Mesendoderm (in vitro differentiated cells): ENCODE measurements around the gene SRGAP3.

Experiments used
- DNase-seq: peaks from one replicate; pipeline ENCODE4 v3.0.0; 2013
- H2AK5ac ChIP-seq: 2 replicates; pipeline ENCODE4 v1.6.1; 2013; ENCODE audit warnings: low read length, inconsistent platforms
- H2BK120ac ChIP-seq: 2 replicates; pipeline ENCODE4 v1.6.1; 2013; ENCODE audit warnings: low read depth, mild to moderate bottlenecking, low read length, moderate library complexity, mixed read lengths
- H2BK15ac ChIP-seq: replicated peaks from 2 replicates; pipeline ENCODE4 v1.6.1; 2013; ENCODE audit warnings: low read depth, mild to moderate bottlenecking, moderate library complexity
- H2BK5ac ChIP-seq: 2 replicates; pipeline ENCODE4 v1.6.1; 2013; ENCODE audit warnings: low read length, inconsistent platforms
- H3K18ac ChIP-seq: 2 replicates; pipeline ENCODE4 v1.6.1; 2013; ENCODE audit warnings: mild to moderate bottlenecking, low read length, mixed read lengths
- H3K23ac ChIP-seq: one replicate; pipeline ENCODE4 v1.6.1; 2013; ENCODE audit warnings: low read length
- H3K27ac ChIP-seq: 2 replicates; pipeline ENCODE4 v1.5.1; 2013; ENCODE audit warnings: low read depth, mild to moderate bottlenecking, inconsistent platforms, low read length, moderate library complexity
- H3K27me3 ChIP-seq: 2 replicates; pipeline ENCODE4 v1.6.1; 2013; ENCODE audit warnings: low read length, control low read depth, mild to moderate bottlenecking, inconsistent platforms; ENCODE audit not compliant: insufficient read depth, poor library complexity
- H3K36me3 ChIP-seq: 2 replicates; pipeline ENCODE4 v1.6.1; 2013; ENCODE audit warnings: low read length, inconsistent platforms; ENCODE audit not compliant: control insufficient read depth, insufficient read depth
- H3K4ac ChIP-seq: one replicate; pipeline ENCODE4 v1.6.1; 2013; ENCODE audit warnings: low read depth, mild to moderate bottlenecking, low read length, moderate library complexity
- H3K4me1 ChIP-seq: 2 replicates; pipeline ENCODE4 v1.6.1; 2013; ENCODE audit warnings: low read depth, low read length, inconsistent platforms; ENCODE audit not compliant: control insufficient read depth
- H3K4me2 ChIP-seq: 2 replicates; pipeline ENCODE4 v1.6.1; 2013; ENCODE audit warnings: low read length
- H3K4me3 ChIP-seq: 2 replicates; pipeline ENCODE4 v1.5.1; 2013; ENCODE audit warnings: mild to moderate bottlenecking, low read length
- H3K56ac ChIP-seq: one replicate; pipeline ENCODE4 v1.6.1; 2013; ENCODE audit warnings: low read length
- H3K79me1 ChIP-seq: 2 replicates; pipeline ENCODE4 v1.6.1; 2013; ENCODE audit warnings: low read length, inconsistent platforms
- H3K79me2 ChIP-seq: 2 replicates; pipeline ENCODE4 v1.6.1; 2013; ENCODE audit warnings: mild to moderate bottlenecking, low read length; ENCODE audit not compliant: control insufficient read depth, insufficient read depth
- H3K9ac ChIP-seq: 2 replicates; pipeline ENCODE4 v1.6.1; 2013; ENCODE audit warnings: low read length, inconsistent platforms
- H4K5ac ChIP-seq: one replicate; pipeline ENCODE4 v1.6.1; 2013; ENCODE audit warnings: low read length
- H4K8ac ChIP-seq: one replicate; pipeline ENCODE4 v1.6.1; 2013; ENCODE audit warnings: low read depth, mild to moderate bottlenecking, control low read depth, low read length, moderate library complexity
- WGBS: extraction: QIAGEN DNeasy Blood & Tissue Kit; methylation state at CpG from one replicate; pipeline ENCODE4 v1.1.7; 2013; ENCODE audit warnings: low lambda C conversion rate, missing lambda C conversion rate; ENCODE audit not compliant: insufficient coverage; ENCODE audit errors: extremely low coverage; 5-methylcytosine and 5-hydroxymethylcytosine counted together

The SRGAP3 gene

DNA sequence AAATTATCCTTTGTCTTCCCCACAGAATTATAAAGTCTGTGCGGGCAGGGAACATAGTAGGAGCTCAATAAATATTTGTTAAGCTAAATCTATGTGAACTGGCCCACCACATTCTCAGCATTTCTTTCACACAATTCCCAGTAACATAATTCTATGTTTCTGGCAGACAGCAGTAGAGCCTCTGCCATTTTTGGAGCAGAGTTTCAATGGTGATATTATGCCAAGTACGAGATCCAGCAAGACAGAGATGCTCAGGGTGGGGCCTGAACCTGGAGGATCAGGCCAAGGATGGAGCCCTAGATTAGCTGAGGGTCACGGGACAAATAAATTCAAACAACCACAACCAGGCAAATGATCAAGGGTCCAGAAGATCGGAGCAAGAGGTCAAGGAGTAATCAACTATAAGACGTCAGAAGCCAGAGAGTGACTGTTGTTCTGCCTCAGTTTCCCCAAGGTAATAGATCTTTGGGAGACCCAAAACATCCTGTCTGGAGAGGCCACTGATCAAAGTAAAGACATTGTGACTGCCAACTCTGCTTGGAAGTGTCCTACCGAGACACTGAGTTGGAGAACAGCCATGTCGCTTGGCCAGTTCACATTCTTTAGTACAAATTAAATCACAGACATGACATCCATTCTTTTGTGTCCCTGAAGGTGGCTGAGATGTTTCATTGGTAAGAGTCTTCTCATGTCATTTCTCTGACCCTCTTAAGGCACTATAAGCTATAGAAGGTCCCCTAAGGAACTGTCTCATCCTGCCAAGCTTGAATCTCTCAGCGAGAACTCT lies 15.4 kb downstream of the SRGAP3 start:
- Histone ChIP-seq H3K4me1 (no peaks in the 10 kb centered on the region), H3K79me1 (no peaks in the 10 kb centered on the region), H3K4me3 (no peak overlapping the region), H3K27me3 (no peaks in the 10 kb centered on the region), H2AK5ac (no peak overlapping the region), H3K27ac (no peak overlapping the region), H3K18ac (no peak overlapping the region), H3K56ac (no peak overlapping the region), H4K8ac (no peak overlapping the region), H3K23ac (no peak overlapping the region), H3K4ac (no peak overlapping the region), H3K9ac (no peak overlapping the region), H3K4me2 (no peak overlapping the region), H3K36me3 (no peaks in the 10 kb centered on the region), H3K79me2 (no peaks in the 10 kb centered on the region), H4K5ac (no peak overlapping the region), H2BK15ac (no peak overlapping the region), H2BK5ac (no peak overlapping the region), H2BK120ac (no peak overlapping the region)
- WGBS, result no CpG with 5 or more reads among the region's 8 CpGs
- DNase-seq, result no peak

DNA sequence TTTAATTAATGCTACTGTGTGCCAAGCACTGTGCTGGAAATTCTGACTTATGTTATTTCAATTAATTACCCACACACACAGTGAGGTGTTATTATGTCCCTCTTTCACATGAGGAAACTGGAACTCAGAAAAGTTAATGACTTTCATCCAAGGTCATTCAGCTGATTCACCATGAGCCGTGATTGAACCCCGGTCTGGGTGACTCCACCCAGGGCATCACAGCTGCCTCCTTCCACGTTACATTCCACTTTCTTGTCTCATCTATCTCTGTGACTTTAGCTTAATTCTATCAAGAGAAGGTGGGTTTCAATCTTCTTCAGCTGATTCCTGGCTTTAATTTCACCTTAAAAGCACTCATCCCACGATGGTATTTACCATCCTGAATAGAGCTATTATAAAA lies 16.3 kb downstream of the SRGAP3 start:
- Histone ChIP-seq H2BK5ac (no peak overlapping the region), H3K56ac (no peak overlapping the region), H3K27me3 (no peaks in the 10 kb centered on the region), H3K23ac (no peak overlapping the region), H4K8ac (no peak overlapping the region), H2AK5ac (no peak overlapping the region), H3K79me1 (no peaks in the 10 kb centered on the region), H3K9ac (no peak overlapping the region), H3K4me2 (no peak overlapping the region), H2BK120ac (no peak overlapping the region), H3K4me1 (no peaks in the 10 kb centered on the region), H3K4me3 (no peak overlapping the region), H3K79me2 (no peaks in the 10 kb centered on the region), H2BK15ac (no peak overlapping the region), H3K27ac (no peak overlapping the region), H3K18ac (no peak overlapping the region), H4K5ac (no peak overlapping the region), H3K4ac (no peak overlapping the region), H3K36me3 (no peaks in the 10 kb centered on the region)
- no CpG with 5 or more reads among the region's 4 CpGs for WGBS
- DNase-seq, result no peak

DNA sequence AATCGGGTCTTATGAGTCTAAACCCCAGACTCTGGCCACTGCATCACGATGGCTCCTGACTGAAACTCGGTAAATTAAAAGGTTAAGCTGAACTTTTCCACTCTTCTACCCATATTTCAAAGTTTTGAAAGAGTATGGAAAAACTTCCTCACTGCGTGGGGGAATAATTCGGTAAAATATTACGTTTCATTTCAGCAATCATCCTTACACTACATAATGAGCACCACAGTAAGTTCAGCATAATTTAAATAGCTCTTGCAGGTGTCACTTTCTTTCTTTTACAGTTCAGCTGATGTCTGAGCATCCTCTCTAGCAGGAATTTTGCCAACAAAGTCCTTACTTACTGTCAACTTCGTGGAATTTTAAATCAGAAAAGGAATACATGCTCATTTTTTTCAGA lies 17.5 kb downstream of the SRGAP3 start:
- Histone ChIP-seq H3K27me3 (no peaks in the 10 kb centered on the region), H3K79me2 (no peaks in the 10 kb centered on the region), H2BK15ac (no peak overlapping the region), H3K9ac (no peak overlapping the region), H3K36me3 (no peaks in the 10 kb centered on the region), H3K4me3 (no peak overlapping the region), H3K23ac (no peak overlapping the region), H3K79me1 (no peaks in the 10 kb centered on the region), H2AK5ac (no peak overlapping the region), H3K4ac (no peak overlapping the region), H4K5ac (no peak overlapping the region), H3K56ac (no peak overlapping the region), H2BK120ac (no peak overlapping the region), H3K4me2 (no peak overlapping the region), H3K4me1 (no peaks in the 10 kb centered on the region), H4K8ac (no peak overlapping the region), H3K18ac (no peak overlapping the region), H3K27ac (no peak overlapping the region), H2BK5ac (no peak overlapping the region)
- no peak for DNase-seq
- WGBS, result no CpG with 5 or more reads among the region's 7 CpGs

DNA sequence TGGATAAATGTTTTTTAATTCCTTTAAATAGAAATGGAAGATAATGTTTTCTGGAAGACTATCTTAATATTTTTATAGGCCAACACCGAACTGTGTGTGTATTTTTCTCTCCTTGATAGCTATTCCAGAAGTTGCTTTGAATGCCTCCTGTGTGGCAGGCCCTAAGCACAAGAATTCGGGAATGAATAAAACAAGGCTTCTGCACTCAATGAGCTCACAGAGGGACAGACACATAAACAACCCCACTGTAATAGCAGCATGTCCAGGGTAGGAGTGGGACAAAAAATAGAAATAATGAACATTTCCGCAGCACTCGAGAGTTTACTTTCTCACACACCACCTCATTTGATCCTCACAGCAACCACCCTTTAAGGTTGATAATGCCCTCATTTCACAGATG lies 18.0 kb downstream of the SRGAP3 start:
- Histone ChIP-seq H3K18ac (no peak overlapping the region), H3K23ac (no peak overlapping the region), H3K56ac (no peak overlapping the region), H2BK120ac (no peak overlapping the region), H2BK15ac (no peak overlapping the region), H3K4me3 (no peak overlapping the region), H3K27me3 (no peaks in the 10 kb centered on the region), H3K9ac (no peak overlapping the region), H3K27ac (no peak overlapping the region), H4K8ac (no peak overlapping the region), H3K79me1 (no peaks in the 10 kb centered on the region), H3K4me2 (no peak overlapping the region), H2BK5ac (no peak overlapping the region), H3K4ac (no peak overlapping the region), H4K5ac (no peak overlapping the region), H2AK5ac (no peak overlapping the region), H3K36me3 (no peaks in the 10 kb centered on the region), H3K4me1 (peaks cover 1% of the 10 kb centered on the region), H3K79me2 (no peaks in the 10 kb centered on the region)
- WGBS, result no CpG with 5 or more reads among the region's 4 CpGs
- no peak for DNase-seq

DNA sequence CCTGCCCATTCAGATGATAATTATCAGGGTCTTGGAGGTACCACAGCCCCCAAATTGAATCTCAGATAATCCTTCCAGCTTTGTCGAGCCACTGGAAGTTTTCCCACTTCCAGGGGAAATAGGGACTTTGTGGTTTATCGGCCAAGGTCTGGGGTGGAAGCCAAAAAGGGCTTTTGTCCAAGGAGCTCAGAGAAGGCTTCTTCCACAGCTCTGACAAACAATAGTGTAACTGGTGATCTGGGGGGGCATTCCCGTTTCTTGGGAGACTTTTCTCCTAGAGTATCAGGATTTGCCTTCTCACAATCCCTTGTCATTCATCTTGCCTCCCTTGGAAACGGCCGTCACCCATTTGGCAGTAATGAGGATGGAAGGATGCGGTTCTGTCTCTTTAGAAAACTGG lies 18.4 kb downstream of the SRGAP3 start:
- no peak overlapping the region for H4K5ac ChIP-seq
- no peak overlapping the region for H2BK120ac ChIP-seq
- peaks cover 4% of the 10 kb centered on the region for H3K4me1 ChIP-seq
- no peak overlapping the region for H2BK15ac ChIP-seq
- H3K4ac ChIP-seq, result no peak overlapping the region
- H3K79me1 ChIP-seq, result no peaks in the 10 kb centered on the region
- no peaks in the 10 kb centered on the region for H3K36me3 ChIP-seq
- H2BK5ac ChIP-seq, result no peak overlapping the region
- no CpG with 5 or more reads among the region's 6 CpGs for WGBS
- H3K56ac ChIP-seq, result no peak overlapping the region
- H4K8ac ChIP-seq, result no peak overlapping the region
- H3K79me2 ChIP-seq, result no peaks in the 10 kb centered on the region
- no peak overlapping the region for H3K9ac ChIP-seq
- no peak overlapping the region for H3K4me2 ChIP-seq
- H3K27ac ChIP-seq, result no peak overlapping the region
- H3K23ac ChIP-seq, result no peak overlapping the region
- no peak overlapping the region for H3K18ac ChIP-seq
- no peaks in the 10 kb centered on the region for H3K27me3 ChIP-seq
- H3K4me3 ChIP-seq, result no peak overlapping the region
- H2AK5ac ChIP-seq, result no peak overlapping the region
- DNase-seq, result no peak

DNA sequence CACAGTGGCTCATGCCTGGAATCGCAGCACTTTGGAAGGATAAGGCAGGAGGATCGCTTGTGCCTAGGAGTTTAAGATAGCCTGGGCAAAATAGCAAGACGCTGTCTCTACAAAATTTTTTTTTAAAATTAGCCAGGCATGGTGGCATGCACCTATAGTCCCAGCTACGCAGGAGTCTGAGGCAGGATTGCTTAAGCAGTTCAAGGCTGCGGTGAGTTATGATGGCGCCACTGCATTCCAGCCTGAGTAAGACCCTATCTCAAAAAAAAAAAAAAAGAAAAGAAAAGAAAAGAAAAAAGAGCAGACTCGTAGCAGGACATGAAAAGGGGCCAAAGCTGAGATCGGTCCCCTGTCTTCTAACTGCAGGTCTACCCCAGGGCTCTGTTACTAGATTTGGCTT lies 18.9 kb downstream of the SRGAP3 start:
- H3K79me2 ChIP-seq, result no peaks in the 10 kb centered on the region
- no peak overlapping the region for H2BK120ac ChIP-seq
- no peak overlapping the region for H2BK5ac ChIP-seq
- H3K4ac ChIP-seq, result no peak overlapping the region
- no peak overlapping the region for H2AK5ac ChIP-seq
- no peak overlapping the region for H3K4me2 ChIP-seq
- no peak overlapping the region for H3K9ac ChIP-seq
- no peak for DNase-seq
- H3K79me1 ChIP-seq, result no peaks in the 10 kb centered on the region
- H3K23ac ChIP-seq, result no peak overlapping the region
- no peak overlapping the region for H4K5ac ChIP-seq
- no peak overlapping the region for H3K56ac ChIP-seq
- H3K27me3 ChIP-seq, result no peaks in the 10 kb centered on the region
- H3K4me3 ChIP-seq, result no peak overlapping the region
- H3K27ac ChIP-seq, result no peak overlapping the region
- no peak overlapping the region for H2BK15ac ChIP-seq
- no peaks in the 10 kb centered on the region for H3K36me3 ChIP-seq
- H4K8ac ChIP-seq, result no peak overlapping the region
- no peak overlapping the region for H3K18ac ChIP-seq
- peaks cover 5% of the 10 kb centered on the region for H3K4me1 ChIP-seq
- WGBS, result no CpG with 5 or more reads among the region's 8 CpGs
